ENCODE measurements around the gene TREX2.

TREX2 gene

GRCh38 chrX:153455571-153455970 lies 9.7 kb upstream of the TREX2 start:
- DNase-seq (ENCODE audit: low read depth), result no peak

DNA sequence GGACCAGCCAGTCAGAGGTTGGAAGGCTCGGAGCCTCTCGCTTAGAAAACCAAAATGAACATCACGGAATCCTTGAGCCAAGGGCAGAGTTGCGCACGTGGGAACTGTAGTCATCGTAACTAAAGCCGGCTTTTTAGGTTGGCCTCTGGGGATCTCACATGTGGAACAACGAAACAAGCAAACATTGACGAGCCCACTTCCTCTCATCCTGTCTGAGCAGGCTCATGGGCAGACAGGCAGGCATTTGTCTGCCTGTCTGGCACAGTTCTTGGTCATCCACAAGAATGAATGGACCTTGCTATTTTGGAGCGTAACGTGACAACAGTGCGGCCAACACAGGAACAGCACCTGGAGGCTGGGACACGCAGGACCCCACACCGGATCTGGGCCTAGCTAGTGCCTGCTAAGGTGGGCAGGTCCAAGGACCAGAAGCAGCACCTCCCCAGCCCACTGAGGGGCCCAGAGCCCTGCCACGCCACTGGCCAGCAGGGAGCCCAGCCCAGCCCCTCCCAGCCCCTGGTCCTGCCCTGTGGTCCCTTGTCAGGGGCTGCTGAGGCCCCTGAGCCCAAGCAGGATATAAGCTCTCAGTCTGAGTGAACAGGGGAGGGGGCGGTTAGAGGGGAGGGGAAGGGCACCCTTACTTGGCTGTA lies 9.2 kb upstream of the TREX2 start:
- DNase-seq (ENCODE audit: low read depth), result no peak

DNA sequence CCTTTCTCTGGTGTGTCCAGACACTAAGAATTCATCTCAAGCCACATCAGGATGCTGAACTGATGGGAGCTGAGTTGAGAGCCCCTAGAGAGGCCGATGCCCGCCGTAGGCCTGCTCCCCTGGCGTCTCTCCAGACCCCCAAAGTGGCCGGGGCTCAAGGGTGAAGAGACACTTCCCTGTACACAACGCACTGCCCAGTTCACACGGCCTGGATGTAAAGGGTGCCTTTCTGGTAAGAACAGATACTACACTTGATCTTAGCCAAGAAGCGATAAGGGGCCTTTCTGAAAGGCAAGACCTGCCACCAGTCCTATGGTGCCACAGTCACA lies 5.1 kb upstream of the TREX2 start:
- DNase-seq (ENCODE audit: low read depth), result no peak

- DNase-seq (ENCODE audit: low read depth), result no peak
Measured at GRCh38 chrX:153450114-153450948, 4.5 kb upstream of the TREX2 start.

GRCh38 chrX:153449368-153450113 lies 3.7 kb upstream of the TREX2 start:
- no peak for DNase-seq (ENCODE audit: low read depth)

DNA sequence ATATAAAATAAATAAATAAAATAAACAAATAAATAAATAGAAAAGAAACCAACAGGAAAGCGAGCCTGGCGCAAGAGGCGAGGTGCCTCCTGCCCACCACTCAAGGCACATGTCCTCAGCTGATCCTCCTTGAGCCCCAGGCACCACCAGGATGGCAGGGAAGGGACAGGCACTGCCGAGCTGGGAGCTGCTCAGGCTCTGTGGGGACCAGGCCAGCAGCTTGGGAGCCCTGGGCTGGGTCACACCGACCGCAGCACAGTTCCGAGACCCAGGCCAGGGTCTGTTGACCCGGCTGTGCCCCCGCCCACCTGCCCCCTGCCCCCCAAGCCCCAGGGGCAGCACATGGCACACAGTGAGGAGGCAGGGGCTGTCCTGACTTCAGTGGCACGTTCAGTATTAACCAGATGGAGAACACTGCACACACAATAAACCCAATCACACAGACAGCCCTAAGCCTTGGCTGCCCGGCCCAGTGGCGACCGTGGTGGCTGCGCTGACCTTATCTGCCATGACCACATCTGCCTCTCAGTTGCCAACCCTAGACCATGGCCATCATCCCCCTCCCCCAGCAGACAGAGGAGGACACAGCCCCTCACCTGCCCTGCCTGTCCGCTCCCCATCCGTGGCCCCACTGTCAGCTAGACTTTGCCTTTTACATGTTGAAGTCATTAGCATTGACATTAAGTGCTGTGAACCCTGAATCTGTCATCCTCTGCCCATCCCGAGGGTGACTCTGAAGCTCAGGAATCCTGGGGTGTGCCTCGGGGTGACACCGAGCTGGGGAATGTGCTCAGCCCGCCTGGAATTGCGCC lies 2.9 kb upstream of the TREX2 start:
- no peak for DNase-seq (ENCODE audit: low read depth)

GRCh38 chrX:153447581-153447960 lies 1.7 kb upstream of the TREX2 start:
- no peak for DNase-seq (ENCODE audit: low read depth)

- no peak for DNase-seq (ENCODE audit: low read depth)
Measured at GRCh38 chrX:153446950-153447580, 1.2 kb upstream of the TREX2 start.

GRCh38 chrX:153446636-153446936 lies 730 bp upstream of the TREX2 start:
- DNase-seq (ENCODE audit: low read depth), result no peak

GRCh38 chrX:153445106-153445855 lies 575 bp downstream of the TREX2 start:
- no peak for DNase-seq (ENCODE audit: low read depth)

DNA sequence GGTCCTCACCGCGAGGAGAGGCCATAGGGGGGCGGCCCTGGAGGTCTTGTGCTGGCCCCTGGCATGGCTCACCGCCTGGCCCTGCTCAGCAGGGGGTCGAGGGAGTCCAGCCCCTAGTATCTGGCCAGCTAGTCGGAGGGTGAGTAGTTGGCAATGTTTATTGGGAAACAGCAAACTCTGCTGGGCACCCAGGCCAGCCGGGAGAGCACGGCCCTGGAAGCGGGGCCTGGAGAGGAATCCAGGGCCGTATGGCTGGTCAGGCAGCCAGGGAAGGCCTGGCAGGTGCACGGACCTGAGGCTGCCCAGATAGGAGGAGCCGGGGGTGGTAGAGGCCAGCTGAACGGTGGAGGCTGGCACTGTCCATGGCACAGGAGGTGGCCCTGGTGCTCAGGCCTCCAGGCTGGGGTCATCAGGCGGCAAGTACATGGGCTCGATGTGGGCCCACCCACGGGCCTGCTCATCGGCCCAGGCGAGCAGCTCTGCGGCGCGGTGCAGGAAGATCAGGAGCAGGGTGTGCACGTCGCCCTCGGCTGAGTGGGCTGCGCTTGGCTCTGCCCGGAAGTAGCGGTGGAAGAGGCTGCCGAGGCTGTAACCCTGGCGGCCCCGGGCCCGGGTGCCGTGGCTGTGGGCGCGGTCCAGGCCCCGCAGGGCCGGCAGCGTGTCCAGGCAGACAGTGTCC lies 1.4 kb downstream of the TREX2 start:
- no peak for DNase-seq (ENCODE audit: low read depth)

DNA sequence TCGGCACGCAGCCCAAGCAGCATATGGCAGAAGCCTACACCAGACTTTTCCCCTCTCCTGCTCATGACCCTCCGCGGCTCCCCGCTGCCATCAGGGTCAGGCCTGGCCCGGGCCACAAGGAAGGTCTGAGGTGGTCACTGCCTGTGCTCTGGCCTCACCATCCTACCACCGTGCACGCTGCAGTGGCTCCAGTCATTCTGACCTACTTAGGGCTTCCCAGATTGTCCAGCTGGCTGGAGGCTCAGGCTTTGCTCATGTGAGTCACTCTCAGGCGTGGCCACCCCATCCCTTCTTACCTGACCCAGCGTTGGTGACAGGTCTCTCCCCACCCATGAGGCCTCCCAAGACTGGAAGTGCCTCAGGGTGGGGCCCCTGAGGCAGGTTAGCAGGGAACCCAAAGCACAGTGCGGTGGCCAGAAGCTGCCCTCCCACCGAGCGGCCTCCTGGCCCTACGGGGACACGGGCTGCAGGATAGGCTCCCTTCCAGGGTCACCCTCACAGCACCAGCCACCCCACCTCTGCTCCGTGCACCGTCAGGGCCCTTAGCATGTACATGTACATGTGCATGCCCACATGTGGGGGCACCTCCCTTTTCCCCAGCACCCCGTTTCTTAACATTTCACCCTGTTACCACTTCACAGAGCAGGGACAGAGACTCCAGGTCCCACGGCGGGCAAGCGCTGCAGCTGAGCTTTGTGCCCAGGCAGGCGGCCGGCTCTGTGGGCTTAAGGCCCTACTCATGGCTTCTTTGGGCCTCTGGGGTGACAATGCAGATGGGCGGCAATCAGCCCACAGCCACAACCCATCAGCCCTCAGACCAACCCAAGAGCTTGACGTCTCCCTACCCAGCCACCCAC lies 2.2 kb downstream of the TREX2 start:
- no peak for DNase-seq (ENCODE audit: low read depth)

DNA sequence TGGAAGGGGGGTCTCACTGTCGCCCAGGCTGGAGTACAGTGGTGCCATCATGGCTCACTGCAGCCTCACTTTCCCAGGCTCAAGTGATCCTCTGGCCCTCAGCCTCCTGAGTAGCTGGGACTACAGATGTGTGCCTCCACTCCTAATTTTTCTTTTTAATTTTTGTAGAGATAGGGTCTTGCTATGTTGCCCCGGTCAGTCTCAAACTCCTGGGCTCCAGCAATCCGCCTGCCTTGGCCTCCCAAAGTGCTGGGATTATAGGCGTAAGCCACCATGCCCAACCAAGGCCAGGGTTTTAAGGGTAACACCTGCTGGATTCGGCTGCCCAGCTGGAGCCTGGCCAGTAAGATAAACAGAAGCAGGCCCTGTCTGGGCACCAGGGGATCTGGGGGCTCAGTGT lies 3.4 kb downstream of the TREX2 start:
- DNase-seq (ENCODE audit: low read depth), result no peak

- no peak for DNase-seq (ENCODE audit: low read depth)
Measured at GRCh38 chrX:153441981-153442380, 3.9 kb downstream of the TREX2 start.

- no peak for DNase-seq (ENCODE audit: low read depth)
Measured at GRCh38 chrX:153441296-153441695, 4.6 kb downstream of the TREX2 start.

DNA sequence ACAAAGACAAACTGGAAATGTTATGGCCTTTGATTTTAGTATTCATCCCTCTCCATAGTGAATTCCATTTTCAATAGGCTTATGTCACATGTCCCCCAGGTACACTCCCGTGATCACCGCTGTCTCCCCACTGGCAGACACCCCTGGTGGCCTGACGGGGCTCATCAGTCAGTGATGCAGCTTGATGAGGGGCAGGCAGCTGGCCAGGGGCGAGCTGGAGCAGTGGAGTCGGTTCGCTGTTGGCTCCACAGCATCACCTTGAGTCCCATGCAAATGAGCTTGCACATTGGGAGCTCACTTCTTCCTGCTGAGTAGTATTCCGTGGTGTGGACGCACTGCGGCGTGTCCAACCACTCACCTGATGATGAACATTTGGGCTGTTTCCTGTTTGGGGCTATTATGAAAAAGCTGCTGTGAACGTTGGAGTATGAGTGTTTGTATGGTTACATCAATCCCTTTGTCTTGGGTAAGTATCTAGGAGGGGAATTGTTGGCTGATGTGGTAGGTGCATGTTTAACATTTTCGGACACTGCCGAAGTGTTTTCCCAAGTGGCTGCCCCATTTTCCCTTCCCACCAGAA lies 5.2 kb downstream of the TREX2 start:
- no peak for DNase-seq (ENCODE audit: low read depth)

DNA sequence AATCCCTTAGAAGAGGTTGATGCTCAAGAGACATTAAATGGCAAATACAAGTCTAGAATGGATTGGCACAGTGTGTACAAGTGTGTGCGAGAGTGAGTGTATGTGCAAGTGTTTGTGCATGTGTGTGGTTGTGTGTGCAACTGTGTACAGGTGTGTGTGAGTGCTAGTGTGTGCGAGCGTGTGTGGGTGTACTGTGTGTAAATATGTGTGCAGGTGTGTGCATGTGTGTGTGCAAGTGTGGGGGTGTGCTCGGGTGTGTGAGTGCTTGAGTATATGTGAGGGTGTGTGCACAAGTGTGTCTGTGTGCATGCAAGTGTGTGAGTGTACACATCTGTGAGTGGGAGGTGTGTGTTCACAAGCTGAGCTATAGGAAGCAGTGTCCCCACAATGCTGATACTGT lies 5.9 kb downstream of the TREX2 start:
- no peak for DNase-seq (ENCODE audit: low read depth)

DNA sequence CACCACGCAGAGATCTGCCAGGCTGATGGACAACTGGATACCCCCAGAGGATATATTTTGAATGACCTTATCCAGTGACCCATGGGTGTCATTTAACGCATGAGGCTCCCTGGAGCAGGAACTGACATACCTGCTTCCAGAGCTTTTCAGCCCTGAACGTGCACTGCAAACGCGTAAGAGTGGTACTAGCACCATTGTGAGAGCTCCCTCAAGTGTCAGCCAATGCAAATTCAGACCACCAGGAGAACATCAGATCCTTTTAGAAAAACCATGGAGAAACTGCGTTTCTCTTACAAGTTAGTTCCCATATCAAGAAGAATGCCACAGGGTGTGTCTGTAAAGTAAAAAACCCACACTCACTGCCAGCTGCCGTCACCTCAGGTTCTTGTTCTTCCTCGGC lies 7.3 kb downstream of the TREX2 start:
- DNase-seq (ENCODE audit: low read depth), result no peak

GRCh38 chrX:153435845-153436244 lies 10.0 kb downstream of the TREX2 start:
- no peak for DNase-seq (ENCODE audit: low read depth)
